RKO (cell line): ENCODE measurements around the gene ZMIZ2.
A peak's percentile ranks its signal among the peaks of the same experiment; 100 is the strongest.
"Not testable (repeated sequence)": the region's sequence is repeated elsewhere in the genome, so short reads cannot be mapped to it uniquely, and the experiment has no call there.

Experiments used
- DNase-seq: peaks from one replicate; pipeline ENCODE4 v3.0.0-alpha.2; 2016; ENCODE audit warnings: low spot score

The ZMIZ2 gene

DNA sequence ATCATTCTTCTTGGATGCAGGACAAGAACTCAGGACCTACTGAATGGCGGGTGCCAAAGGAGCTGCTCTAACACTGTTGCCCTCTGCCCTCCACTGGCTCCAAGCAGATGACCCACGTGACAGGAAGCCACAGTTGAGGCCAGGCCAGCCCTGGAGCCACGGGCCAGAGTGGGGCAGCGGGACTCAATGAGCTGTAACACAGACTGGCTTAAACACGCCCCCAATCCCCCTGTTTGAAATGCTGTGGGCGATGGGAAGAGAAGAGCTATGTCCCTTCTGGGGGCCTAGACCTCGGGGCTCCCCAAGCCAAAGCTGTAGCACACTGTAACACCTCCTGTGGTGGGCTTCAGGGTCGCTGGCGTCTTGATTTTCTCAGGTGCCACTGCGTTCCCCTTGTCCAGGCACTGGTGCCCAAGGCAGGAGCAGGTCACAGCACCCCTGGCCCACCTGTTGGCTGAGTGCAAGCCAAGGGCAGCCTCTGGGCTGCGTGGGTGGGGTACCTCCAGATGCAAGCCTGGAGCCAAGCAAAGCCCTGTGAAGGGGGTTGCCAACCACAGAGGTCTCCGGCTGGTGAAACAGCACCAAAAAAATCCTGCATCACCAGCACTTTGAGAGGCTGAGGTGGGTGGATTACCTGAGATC, 18.6 kb upstream of the ZMIZ2 start:
- DNase-seq, result no peak

DNA sequence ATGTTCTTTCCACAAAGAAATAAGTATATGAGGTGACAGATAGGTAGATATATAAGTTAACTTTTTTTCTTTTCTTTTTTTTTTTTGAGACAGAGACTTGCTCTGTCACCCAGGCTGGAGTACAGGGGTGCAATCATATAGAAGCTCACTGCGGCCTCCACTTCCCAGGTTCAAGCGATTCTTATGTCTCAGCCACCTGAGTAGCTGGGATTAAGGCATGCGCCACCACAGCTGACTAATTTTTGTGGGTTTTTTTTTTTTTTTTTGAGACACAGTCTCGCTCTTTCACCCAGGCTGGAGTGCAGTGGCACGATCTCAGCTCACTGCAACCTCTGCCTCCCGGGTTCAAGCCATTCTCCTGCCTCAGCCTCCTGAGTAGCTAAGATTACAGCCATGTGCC, 15.7 kb upstream of the ZMIZ2 start:
- not testable (repeated sequence) for DNase-seq

DNA sequence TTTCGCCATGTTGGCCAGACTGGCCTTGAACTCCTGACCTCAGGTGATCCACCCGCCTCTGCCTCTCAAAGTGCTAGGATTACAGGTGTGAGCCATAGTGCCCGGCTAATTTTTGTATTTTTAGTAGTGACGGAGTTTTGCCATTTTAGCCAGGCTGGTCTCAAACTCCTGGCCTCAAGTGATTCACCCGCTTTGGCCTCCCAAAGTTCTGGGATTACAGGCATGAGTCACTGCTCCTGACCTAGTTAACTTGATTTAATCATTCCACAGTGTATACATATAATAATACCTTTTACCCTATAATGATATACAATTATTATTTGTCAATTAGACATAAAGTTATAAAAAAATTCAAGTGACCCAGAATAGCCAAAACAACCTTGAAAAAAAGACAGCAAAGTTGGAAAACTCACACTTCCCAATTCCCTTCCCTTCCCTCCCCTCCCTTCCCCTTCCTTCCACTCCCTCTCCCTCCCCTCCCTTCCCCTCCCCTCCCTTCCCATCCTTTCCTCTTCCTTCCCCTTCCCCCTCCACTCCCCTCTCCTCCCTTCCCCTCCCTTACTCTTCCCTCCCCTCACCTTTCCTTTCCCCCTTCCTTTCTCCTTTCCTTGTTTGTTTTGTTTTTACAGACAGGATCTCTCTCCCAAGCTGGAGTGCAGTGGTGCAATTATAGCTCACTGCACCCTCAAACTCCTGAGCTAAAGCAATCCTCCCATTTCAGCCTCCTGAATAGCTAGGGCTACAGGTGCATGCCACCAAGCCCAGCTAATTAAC, 14.8 kb upstream of the ZMIZ2 start:
- peak; percentile 86 for DNase-seq

DNA sequence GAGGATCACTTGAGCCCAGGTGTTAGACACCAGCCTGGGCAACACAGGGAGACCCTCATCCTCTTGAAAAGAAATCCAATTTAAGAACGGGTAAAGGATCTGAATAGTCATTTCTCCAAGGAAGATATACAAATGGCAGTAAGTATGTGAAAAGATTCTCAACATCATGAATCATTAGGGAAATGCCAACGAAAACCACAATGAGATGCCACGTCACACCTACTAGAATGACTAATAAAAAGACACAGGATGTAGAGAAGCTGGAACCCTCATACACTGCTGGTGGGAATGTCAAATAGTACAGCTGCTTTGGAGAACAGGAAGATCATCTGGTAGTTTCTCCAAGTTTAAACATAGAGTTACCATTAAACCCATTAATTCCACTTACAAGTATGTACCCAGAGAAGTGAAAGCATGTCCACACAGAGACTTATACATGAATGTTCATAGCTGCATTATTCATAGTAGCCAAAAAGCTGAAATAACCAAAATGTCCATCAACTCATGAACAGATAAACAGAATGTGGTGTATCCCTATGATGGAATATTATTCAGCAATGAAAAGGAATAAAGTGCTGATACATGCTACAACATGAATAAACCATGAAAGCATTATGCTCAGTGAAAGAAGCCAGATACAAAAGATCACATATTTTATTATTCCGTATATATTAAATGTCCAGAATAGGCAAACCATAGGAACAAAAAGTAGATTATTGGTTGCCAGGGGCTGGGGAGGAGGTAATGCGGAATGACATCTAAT, 13.1 kb upstream of the ZMIZ2 start:
- peak; percentile 99 for DNase-seq

DNA sequence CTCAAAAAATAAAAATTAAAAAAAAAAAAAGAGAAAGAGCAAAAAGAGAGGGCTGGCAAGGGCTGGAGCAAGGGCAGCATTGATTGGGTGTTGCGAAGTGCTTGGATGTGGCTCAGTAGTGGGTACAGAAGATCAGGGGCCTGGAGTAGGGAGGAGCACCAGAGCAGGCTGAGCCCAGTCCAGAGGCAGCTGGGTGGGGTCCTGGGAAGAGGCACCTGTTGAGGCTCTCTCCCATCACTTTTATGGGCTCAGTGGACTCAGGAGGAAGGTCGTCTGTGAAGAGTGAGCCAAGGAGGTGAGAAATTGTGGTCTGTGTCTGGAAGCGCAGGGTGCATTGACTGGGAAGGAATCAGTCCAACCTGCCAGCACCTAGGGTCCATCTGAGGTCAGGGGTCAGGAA, 11.8 kb upstream of the ZMIZ2 start:
- DNase-seq, result no peak

DNA sequence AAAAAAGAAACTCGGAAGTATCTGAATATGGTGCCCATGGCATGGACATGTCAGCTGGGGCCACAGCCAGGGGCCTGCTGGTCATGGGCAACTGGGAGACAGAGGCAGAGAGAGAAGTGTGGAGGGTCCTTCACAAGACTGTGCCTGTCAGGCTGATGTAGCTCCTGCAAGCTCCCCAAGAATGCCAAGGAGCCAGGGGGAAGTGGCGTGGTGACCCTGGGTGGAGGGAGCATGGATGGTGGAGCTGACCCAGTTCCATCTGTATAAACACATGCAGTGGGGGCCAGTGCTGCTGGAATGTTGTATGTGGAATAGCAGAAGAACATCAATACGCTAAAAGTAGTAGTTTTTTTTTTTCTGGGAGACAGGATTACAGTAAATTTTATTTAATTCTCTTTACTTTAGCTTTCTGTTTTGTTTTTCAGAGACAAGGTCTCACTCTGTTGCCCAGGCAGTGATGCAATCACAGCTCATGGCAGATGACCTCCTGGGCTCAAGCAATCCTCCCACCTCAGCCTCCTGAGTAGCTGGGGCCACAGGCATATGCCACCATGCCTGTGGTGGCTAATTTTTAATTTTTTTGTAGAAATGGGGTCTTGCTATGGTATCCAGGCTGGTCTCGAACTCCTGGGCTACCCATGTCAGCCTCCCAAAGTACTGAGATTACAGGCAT, 10.5 kb upstream of the ZMIZ2 start:
- DNase-seq, result no peak

DNA sequence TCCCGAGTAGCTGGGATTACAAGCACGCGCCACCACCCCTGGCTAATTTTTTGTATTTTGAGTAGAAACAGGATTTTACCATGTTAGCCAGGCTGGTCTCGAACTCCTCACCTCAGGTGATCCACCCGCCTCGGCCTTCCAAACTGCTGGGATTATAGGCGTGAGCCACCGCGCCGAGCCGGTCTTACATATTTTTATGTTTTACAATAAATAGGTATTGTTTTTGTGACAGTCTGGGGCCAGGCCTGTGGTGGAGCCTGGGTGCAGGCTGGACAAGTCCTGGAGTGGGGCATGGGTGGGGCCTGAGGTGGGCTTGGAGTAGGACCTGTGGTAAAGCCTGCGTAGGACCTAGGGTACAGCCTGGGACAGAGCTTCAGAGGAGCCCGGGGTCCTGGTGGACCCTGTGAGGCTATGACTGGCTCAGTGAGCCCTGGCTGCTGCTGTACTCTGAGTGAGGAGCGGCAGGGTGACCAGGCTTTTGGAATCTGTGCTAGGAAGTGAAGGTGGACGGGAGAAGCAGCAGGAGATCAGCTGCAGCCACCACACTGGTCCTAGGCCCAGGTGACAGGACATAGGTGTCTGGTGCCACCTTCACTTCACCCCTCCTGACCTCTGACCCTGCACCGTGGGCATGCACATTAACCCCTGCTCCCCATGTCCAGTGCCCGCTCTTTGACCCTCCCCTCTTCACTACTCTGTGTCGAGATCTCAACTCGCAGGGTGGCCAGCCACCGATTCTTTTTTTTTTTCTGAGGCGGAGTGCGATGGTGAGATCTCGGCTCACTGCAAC, 9.6 kb upstream of the ZMIZ2 start:
- DNase-seq, result no peak

DNA sequence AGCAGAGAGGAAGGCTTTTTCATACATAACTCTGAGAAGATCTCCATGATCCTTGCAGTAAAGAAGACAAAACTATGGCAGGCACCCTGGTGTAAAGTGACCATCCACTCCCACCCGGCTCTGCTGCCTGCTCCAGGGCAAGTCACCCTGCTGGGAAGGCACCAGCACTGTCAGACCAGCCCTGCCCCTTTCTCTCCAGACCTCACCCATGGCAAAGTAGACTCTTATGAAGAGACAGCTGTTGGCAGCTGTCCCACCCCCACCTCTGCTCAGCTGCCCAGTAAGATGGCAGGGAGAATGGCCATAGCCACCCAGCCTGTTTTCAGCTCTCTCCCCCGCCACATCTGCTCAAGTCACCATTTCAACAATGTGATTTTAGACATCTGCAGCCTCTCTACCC, 8.6 kb upstream of the ZMIZ2 start:
- DNase-seq, result no peak

DNA sequence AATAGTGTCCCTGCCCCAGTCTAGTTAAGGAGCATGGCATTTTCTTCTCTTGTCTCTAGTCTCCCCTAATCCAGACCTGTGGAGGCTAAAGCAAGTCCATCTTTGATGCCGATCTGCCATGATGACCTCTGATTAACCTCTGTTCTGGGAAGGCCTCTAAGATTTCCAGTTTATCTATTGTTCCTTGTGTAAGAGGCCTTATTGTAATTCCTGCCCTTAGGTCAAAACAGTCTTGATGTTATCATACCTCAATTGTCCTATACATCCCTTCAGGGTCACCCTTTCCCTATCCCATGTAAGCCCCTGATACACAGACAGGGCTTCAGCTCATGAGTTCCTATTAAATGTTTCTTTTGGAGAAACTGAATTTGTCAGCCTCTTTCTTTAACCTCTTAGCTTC, 4.9 kb upstream of the ZMIZ2 start:
- DNase-seq, result no peak

DNA sequence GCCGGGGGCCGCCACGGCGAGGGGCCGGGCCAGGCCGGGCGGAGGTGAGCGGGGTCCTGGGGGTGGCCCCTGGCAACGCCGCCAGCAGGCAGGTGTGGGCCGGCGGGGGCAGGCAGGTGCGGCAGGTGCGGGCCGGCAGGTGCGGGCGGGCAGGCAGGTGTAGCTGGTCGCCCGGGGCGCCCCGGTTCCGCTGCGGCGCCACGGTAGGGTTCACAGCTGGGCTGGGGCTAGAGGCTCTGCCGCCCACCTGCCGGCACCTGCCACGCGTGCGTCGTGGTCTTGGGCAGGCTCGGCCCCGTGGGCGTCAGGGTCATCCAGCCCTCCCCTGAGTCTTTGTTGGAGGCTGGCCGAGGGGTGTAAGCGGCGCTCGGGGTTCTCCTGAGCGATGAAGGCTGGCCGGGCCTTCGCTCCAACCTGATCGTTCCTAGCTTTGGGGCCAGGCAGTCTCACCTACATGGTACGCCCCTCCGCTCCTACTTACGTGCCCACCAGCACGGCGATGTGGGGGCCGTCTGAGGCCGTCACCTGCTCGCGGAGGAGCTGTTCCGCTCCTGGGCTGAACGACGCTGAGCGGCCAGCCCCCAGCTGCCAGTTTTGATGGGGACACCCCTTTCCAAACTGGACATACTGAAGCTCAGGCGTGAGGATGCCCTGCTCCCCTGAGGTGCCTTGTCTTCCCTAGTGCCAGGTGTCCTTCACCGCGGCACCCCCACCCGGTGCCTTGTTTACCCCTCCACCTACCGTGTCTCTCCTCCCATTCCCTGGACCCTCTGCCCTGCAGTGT, 493 bp downstream of the ZMIZ2 start:
- no peak for DNase-seq

DNA sequence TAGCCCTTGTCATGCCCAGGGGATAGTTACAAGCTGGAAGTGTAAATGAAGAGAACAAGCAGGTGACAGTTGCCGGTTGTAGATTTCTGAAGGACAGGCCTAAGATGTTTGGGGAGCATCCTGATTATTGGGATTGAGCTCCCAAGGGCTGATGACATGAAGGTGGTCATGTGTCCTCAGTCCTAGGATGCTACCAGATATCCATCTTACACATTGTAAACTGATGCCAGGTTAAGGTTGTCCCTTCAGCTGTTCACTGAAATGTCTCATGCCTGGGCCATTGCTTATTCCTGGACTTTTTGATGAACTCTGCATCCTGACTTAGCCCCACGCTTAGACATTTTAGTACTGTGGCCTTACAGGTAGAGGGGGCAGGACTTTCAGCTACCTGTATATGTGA, 1.3 kb downstream of the ZMIZ2 start:
- no peak for DNase-seq

DNA sequence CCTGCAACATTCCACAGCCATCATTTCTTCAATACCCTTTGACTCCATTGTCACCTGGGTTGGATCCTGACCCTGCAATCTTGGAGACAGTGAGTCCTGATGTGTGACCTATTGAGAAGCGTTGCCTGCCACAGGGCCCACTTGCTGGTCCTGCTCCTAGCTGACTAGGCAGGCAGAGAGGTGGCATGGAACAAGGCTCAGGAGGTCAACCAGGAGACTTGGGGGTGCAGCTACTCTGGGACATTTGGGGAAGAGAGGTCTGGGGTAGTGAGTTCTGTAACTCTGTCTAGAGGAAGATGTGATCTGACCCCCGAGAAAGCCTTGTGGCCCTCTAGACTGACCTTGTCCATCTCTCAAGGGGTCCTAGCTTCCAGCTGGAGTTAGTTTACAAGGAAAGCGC, 1.8 kb downstream of the ZMIZ2 start:
- no peak for DNase-seq

DNA sequence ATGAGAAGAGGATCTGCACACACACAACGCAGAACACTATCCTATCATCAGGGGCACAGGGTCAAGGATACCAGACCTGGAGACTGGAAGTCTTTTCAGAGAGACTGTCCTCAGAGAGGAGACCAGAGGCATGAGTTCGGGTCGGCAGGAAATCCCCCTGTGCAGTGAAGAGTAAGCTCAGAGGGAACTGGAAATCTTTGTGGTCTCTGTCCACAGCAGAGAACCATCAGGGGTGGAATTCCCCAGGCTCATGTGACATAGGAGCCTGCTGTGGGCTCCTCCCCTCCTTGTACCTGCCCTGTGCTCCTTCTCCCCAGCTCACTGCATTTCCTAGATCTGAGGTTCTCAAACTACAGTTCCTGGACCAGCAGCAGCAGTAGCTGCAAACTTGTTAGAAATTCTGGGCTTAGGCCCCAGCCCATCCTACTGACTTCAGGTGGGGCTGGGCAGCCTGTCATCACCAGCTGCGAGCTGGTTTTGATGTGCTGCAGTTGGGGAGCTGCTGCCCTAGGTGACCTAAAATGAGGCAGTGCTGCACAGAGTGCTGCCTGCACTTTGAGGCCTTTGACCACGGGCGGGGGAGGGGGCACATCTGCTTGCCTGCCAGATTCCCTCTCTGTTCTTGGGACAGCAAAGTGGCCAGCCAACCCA, 2.4 kb downstream of the ZMIZ2 start:
- DNase-seq, result no peak

DNA sequence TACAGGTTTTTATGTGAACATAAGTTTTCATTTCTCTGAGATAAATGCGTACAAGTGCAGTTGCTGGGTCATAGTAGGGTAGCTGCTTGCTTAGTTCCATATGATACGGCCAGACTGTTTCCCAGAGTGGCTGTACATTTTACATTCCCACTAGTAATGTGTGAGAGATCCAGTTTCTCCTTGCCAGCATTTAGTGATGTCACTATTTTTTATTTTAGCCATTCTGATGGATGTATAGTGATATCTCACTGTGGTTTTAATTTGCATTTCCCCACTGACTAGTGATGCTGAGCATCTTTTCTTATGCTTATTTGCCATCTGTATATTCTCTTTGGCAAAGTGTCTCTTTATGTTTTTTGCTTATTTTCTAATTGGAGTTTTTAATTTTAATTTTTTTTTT, 4.2 kb downstream of the ZMIZ2 start:
- no peak for DNase-seq

DNA sequence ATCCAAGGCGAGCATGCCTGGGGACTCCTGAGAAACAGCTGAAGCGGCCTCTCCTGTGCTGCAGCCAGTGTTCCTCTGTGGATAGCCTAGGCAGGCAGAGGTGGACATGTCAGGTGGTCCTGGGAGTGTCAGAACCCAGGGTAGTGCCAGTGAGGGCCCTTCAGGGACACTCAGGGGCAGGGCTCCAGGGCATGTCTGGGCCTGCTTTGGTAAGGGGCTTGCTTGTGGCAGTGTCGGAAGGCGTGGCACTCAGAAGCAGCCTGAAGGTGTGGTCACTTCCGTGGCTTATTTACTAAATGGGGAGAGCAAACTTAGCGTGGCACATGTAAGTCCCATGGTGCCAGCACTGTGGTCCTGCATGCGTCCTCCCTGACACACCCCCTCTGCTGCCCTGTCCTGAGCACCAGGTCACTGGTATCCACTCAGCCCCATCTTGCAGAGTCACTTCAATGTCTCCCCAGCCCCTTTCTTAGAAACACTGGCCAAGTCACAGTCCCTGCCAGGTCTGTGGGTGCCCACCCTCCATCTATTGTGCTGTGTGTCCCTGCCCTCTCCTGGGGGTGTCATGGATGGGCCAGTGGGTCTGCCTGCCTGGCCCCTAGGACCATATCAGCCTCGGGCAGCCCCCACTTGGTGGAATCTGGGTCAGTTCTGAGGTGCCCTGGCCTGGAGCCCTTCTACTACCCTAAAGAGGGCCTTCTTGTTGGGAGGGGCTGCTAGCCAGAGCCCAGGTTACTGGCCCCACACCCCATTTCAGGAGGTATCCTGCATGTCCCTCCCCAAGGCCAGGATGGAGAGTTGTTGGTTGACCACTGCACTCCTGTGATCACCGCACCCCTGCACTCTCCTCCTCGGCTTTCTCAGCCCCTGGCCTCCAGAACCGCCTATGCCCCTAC, 6.4 kb downstream of the ZMIZ2 start:
- no peak for DNase-seq

DNA sequence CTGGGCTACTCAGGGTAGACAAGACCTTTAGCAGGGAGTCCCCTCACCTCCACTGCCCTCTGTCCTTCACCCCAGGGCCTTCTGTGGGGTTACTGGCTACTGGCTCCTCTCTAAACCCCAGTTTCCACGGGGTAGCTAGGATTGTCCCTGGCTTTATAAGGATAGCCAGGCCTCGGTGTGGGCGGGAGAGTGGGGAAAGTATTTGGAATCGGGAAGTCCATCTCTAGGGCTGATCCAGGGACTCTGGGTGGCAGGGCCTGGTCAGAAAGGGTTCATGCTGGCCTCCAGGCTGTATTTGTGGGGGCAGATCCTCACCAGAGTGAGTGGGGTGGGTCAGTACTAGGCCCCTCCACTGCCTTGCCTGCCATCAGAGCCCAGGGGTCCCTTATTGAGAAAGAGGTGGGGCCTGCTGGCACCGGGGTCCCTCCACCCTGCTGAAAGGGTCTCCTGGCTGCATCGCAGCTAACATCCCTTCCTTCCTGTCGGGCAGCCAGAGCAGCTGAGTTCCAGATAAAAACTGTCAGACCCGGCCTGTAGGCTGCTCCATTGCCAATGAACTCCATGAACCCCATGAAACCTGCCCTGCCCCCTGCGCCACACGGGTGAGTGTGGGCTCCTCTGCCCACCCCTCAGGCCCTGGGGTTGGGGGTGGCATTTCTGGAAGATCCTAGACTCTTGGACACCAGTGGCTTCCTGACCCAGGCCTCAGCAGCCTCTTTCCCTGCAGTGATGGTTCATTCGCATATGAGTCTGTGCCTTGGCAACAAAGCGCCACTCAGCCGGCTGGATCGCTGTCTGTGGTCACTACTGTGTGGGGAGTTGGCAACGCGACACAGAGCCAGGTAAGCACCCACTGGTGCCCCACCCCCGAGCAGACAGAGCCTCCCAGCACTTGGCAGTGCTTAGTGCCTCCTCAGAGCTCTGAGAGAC, 7.3 kb downstream of the ZMIZ2 start:
- DNase-seq, result no peak

DNA sequence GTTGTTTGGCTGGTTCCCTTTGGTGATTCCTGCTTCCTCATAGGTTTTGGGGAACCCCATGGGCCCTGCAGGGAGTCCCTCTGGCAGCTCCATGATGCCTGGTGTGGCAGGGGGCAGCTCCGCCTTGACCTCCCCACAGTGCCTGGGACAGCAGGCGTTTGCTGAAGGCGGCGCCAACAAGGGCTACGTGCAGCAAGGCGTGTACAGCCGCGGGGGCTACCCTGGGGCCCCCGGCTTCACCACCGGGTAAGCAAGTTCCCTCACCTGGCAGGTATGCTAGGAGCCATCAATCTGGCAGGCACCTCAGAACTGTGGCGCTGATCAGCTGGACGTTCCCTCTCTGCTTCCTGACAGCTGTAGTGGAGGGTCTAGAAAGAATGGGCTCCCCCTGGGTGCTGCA, 8.3 kb downstream of the ZMIZ2 start:
- no peak for DNase-seq

DNA sequence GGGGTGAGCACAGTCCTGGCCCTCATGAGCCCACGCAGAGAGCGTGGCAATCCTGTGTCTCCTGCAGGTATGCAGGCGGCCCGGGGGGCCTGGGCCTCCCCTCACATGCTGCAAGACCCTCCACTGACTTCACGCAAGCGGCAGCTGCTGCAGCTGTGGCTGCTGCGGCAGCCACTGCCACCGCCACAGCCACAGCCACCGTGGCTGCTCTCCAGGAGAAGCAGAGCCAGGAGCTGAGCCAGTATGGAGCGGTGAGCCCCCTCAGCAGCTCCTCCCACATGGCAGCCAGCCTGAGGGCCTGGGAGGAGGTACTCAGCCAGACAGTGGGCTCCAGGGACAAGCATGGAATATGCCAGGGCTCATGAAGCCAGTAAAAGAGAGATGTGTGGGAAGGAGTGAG, 8.7 kb downstream of the ZMIZ2 start:
- no peak for DNase-seq
